HG03460 (cell line): ENCODE data around the gene TENT5A.

Experiments
- ATAC-seq: cut with Tn5 transposase; IDR thresholded peaks from one replicate; pipeline ENCODE4 v1.9.1; 2021; ENCODE audit not compliant: unreplicated experiment

The TENT5A gene

DNA sequence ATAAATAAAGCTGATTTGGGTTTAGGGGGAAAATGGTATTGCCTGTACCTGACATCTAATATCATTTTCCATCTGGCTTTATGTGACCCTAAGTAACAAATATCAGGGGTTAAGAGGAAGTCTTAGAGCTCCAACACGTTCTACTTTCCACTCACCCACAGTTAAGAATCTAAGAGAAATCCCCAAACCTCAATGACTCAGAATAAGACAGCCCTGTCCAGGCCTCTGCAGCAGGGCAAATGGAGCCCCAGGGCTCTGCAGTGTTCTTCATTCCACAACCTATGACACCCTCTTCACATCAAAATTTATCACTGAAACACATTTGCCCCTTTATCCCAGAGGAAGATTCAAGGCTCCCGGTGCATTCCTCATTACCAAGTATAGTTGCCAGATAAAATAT lies 20.3 kb upstream of the TENT5A start:
- peak; percentile 99 for ATAC-seq

- no peak for ATAC-seq
Measured at GRCh38 chr6:81771097-81771496, 18.6 kb upstream of the TENT5A start.

DNA sequence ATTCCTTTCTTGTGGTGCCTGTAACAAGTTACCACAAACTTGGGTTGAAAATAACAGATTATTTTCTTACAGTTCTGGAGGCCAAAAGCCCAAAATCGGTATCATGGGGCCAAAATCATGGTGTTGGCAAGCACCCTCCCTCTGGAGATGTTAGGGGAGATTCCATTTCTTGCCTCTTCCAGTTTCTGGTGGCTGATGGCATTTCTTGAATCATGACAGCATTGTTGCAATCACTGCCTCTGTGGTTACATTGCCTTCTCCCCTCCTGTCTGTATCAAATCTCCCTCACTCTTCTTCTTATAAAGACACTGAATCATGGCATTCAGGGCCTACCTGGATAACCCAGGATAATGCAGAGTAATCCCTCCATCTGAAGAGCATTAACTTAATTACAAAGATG lies 17.9 kb upstream of the TENT5A start:
- ATAC-seq: no peak

DNA sequence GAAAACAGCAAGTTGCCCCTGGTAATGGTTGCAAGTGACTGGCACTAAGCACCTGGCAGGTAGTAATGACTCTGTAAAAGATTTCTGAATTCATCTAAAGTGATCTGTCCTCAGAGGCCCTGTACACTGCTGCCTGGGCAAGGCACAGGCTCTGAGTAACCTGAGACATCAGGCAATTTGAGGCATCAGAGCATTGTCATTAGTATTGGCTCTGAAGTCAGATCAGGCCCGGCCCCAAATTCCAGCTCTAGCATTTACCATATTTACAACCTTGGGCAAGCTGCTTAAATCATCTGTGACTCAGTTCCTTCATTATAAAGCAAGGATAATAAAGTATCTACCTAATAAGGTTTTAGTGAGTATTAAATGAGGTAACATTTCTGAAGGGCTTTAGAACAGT lies 17.3 kb upstream of the TENT5A start:
- ATAC-seq: no peak

- ATAC-seq: no peak
Measured at GRCh38 chr6:81768150-81768942, 15.9 kb upstream of the TENT5A start.

- no peak for ATAC-seq
Measured at GRCh38 chr6:81767163-81767891, 14.8 kb upstream of the TENT5A start.

- peak; percentile 73 for ATAC-seq
Measured at GRCh38 chr6:81766482-81767069, 14.1 kb upstream of the TENT5A start.

- ATAC-seq: no peak
Measured at GRCh38 chr6:81764531-81764930, 12.1 kb upstream of the TENT5A start.

GRCh38 chr6:81763968-81764367 lies 11.5 kb upstream of the TENT5A start:
- ATAC-seq: no peak

DNA sequence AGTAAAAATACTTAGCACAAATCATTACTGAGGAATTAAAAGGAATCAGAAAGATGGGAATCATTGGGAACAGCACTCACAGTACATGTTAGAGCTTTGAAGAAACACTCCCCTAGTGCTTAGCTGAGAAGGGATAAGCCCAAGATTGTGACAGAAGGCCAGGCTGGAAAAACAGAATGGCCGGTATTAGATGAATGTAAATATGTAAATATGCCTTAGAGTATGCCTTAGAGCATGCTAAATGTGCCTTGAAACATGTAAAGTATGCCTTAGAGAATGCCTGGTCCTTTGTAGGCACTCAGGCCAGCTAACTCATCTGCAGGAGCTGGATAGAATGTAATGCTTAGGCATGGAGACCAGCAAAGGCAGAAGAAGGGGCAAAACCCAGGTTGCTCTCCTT lies 10.6 kb upstream of the TENT5A start:
- no peak for ATAC-seq

DNA sequence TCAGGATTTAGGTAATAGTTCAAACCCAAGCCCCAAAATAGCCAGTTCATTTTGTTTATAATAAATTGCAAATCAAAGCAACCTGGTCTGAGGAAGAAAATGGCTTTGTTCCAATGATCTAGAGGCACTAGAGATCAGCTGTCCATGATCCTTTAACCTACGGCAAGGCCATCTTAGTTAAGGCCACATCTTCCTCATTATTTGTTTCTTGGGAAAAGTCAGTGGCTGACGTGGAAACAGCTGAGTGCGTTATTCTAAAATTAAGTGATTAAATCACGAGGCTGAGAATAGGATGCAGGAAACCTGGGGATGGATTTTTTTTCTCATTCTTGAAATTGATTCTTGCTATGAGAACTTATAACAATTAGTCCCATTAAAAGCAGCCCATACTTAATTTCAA lies 10.1 kb upstream of the TENT5A start:
- no peak for ATAC-seq

- no peak for ATAC-seq
Measured at GRCh38 chr6:81762132-81762531, 9.7 kb upstream of the TENT5A start.

GRCh38 chr6:81761197-81761596 lies 8.7 kb upstream of the TENT5A start:
- ATAC-seq: no peak

GRCh38 chr6:81759782-81760181 lies 7.3 kb upstream of the TENT5A start:
- no peak for ATAC-seq

GRCh38 chr6:81758221-81758620 lies 5.7 kb upstream of the TENT5A start:
- ATAC-seq: no peak

DNA sequence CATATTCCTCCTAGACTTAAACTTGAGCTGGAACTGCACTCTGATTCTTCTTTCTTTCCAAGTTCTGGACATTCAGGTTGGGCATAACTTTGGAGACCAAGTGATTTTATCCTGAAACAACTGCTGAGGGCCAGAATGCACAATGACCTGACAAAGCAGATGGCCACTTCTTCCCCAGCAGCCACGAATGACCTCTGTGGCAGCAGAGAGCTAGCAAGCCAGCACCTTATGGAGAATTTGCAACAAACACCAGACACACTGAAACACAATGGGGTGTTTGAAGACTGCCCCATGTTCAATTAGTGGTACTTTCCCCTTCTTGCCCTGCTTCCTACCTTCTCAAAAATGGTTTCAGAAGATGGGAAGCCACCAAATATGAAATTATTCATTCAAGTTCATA lies 4.2 kb upstream of the TENT5A start:
- ATAC-seq: no peak

GRCh38 chr6:81755551-81755950 lies 3.1 kb upstream of the TENT5A start:
- no peak for ATAC-seq

GRCh38 chr6:81754906-81755305 lies 2.4 kb upstream of the TENT5A start:
- no peak for ATAC-seq

GRCh38 chr6:81753711-81754577 lies 1.5 kb upstream of the TENT5A start:
- peak; percentile 38 for ATAC-seq

DNA sequence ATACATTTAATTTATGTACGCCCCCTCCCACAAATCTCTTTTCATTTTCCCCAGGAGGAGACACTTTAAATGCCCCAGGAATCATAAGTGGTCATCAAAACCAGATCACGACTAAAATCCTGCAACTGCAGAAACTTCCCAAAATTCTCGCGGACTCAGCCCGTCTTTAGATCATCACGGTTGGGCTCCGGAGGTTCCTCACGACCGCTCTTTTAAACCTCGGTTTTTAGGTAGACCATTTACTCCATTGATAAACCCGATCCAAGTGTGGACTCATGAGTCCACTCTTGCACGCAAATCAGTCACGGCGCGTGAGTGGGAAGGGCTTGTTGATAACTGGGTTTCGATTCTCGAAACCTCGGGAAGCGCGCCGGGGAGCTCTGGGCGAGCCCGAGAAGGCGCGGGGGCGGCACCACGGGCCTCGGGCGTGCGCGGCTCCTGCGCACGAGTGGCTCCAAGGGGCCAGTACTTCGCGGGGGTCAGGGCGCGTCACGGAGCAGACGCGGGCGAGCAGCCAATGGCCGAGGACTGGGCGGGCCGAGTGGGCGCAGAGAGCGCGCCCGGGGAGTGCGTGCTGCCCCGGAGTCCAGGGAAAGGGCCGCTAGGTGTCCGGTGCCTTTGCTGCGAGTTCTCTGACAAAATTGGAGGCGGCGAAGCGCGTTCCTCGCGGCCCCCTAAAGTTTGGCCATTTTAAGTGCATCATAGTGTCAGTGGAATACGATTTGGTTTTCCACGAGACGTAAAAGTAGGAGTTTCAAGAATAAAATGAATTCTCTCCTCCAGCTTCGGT lies 635 bp upstream of the TENT5A start:
- peak; percentile 53 for ATAC-seq
